NCI-H2227 (cell line): ENCODE measurements around the gene TSPAN5.

Source experiments
- DNase-seq: peaks from one replicate; lab custom pipeline; 2025; ENCODE audit not compliant: unreplicated experiment; lab: John Stamatoyannopoulos, UW

TSPAN5 gene

GRCh38 chr4:98646422-98646821 is 12.0 kb downstream of the TSPAN5 start:
- DNase-seq: no peak

GRCh38 chr4:98645527-98645926 is 12.9 kb downstream of the TSPAN5 start:
- DNase-seq: no peak

- no peak for DNase-seq
Measured at GRCh38 chr4:98643755-98644154, 14.7 kb downstream of the TSPAN5 start.

GRCh38 chr4:98642991-98643426 is 15.4 kb downstream of the TSPAN5 start:
- DNase-seq: no peak

- no peak for DNase-seq
Measured at GRCh38 chr4:98641906-98642668, 16.3 kb downstream of the TSPAN5 start.

- no peak for DNase-seq
Measured at GRCh38 chr4:98641376-98641775, 17.0 kb downstream of the TSPAN5 start.

GRCh38 chr4:98639523-98639922 is 18.9 kb downstream of the TSPAN5 start:
- DNase-seq: no peak

- no peak for DNase-seq
Measured at GRCh38 chr4:98639108-98639507, 19.3 kb downstream of the TSPAN5 start.

- no peak for DNase-seq
Measured at GRCh38 chr4:98638661-98639060, 19.8 kb downstream of the TSPAN5 start.

- no peak for DNase-seq
Measured at GRCh38 chr4:98634061-98634460, 24.4 kb downstream of the TSPAN5 start.

GRCh38 chr4:98633159-98633558 is 25.3 kb downstream of the TSPAN5 start:
- no peak for DNase-seq

GRCh38 chr4:98632258-98632657 is 26.2 kb downstream of the TSPAN5 start:
- no peak for DNase-seq

- DNase-seq: no peak
Measured at GRCh38 chr4:98631506-98631905, 26.9 kb downstream of the TSPAN5 start.

GRCh38 chr4:98630737-98631454 is 27.5 kb downstream of the TSPAN5 start:
- no peak for DNase-seq

GRCh38 chr4:98627531-98628257 is 30.7 kb downstream of the TSPAN5 start:
- DNase-seq: no peak

- DNase-seq: no peak
Measured at GRCh38 chr4:98626350-98626749, 32.1 kb downstream of the TSPAN5 start.

GRCh38 chr4:98625920-98626319 is 32.5 kb downstream of the TSPAN5 start:
- no peak for DNase-seq

GRCh38 chr4:98625399-98625798 is 33.0 kb downstream of the TSPAN5 start:
- no peak for DNase-seq

- no peak for DNase-seq
Measured at GRCh38 chr4:98624642-98625041, 33.8 kb downstream of the TSPAN5 start.

GRCh38 chr4:98624144-98624543 is 34.3 kb downstream of the TSPAN5 start:
- no peak for DNase-seq

- no peak for DNase-seq
Measured at GRCh38 chr4:98623126-98623802, 35.1 kb downstream of the TSPAN5 start.
